GM19351 (cell line): ENCODE data around the gene GPR179.
A peak's percentile ranks its signal among the peaks of the same experiment; 100 is the strongest.
"Not testable (repeated sequence)": the region's sequence is repeated elsewhere in the genome, so short reads cannot be mapped to it uniquely, and the experiment has no call there.

ENCODE experiments used
- ATAC-seq: cut with Tn5 transposase; IDR thresholded peaks from one replicate; pipeline ENCODE4 v1.9.1; 2021; ENCODE audit warnings: mild to moderate bottlenecking, moderate library complexity; ENCODE audit not compliant: unreplicated experiment

GPR179 gene

DNA sequence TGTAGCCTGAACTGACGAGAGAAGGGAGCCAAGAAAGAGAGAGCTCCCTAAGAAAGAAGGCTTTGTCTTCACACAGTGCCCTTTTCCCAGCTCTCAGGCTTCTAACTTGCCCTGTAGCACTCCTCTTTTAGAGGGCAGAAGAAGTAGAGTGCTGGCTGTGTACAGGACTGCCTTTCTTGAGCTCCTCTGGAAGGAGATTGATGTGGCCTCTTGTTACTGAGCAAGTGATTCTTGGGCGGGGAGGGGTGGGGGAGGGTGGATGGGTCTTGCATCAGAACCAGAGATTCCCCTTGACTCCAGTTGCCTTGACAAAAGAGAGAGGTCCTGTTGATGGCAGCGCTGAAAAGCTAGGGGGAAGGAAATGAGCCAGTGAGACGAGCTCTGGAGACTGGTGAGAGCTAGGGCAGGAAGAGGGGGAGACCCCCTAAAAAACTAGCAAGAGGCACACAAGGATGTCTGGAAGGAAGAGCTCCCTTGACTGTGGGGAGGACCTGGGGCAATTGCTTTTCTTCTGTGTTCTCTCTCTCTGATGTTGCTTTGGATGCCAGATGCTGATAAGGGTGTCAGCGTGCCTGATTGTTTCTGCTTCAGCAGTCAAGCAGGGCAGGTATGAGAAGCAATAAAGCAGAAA is 18.4 kb downstream of the GPR179 start:
- no peak for ATAC-seq

DNA sequence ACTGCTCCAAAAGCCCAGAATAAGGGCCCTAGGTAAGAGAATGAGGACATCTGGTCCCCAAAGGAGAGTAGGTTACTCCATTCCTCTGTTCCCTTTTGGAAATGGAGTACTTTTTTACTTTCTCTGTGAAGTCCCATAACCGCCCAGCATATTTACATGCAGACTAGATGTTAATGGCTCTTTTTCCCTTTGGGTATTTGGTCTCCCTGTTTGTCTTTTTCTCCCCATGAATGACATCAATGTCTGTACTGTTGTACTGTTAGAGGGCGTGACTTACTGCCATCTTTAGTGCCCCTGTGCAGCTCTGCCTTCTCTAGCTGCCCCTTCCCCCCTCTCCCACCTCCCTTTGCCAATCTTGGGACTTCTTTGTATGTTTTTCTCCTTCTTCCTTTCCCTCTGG is 19.0 kb downstream of the GPR179 start:
- no peak for ATAC-seq

DNA sequence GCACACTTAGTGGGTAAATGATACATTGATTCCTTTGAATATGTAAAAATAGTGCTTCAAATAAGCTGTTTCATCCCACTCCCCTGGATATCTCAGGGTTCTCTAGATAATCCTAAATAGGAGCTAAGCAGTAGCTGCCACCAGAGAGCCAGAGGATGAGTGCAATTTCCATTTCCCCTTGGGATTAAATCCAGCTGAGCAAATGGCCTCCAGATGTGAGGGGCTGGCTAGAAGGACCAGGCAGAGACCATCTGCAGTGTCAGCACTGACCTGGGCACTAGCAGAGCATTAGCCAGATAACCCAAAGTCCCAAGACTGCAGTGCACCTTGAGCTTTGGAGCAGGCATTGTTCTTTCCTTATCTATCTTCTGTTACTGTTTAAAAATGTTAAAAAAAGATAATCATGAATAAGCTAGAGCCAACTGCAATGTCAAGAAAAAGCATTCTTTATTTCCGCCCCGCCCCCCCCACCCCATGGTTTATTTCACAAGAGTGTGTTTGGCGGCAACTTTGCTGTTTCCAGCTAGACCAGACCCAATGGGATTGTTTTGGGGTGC is 19.5 kb downstream of the GPR179 start:
- no peak for ATAC-seq

DNA sequence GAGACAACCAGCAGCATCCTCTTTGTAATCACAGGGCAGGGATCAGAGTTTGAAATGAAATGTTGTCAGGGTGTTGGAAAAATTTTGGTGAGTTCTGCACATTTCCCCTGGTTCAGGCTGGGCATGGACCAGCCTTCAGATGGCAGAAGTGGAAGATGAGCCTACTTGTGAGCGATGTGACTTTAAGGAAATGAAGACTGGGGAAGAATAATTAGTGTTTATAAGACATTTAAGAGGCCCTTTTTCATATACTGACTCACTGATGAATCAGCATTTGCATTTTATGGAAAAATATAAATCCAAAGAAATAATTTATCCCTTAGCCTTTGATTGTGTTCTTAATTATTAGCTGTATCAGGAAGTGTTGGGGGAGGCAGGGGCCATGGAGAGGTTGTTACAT is 20.9 kb downstream of the GPR179 start:
- ATAC-seq: no peak

DNA sequence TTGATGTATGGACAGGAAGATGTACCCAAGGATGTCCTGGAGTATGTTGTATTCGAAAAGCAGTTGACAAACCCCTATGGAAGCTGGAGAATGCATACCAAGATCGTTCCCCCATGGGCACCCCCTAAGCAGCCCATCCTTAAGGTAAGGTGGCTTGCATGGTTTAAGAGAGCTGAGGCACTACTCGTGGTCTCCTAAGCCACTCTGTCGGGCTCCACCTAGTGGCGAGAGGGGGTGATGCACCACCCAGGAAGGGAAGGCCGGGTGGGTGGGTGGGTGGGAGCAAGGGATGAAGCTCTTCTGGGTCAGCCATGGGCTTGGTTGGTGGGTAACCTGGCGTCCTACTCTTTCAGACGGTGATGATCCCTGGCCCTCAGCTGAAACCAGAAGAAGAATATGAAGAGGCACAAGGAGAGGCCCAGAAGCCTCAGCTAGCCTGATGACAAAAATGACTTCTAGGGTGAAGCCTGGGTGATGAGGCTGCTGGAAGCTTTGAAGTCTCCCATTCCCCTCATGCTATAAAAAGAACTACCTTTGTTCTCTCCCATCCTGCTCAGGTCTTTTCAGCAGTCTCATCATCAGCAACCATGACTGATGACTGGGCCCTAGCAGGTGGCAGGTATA is 21.5 kb downstream of the GPR179 start:
- no peak for ATAC-seq

DNA sequence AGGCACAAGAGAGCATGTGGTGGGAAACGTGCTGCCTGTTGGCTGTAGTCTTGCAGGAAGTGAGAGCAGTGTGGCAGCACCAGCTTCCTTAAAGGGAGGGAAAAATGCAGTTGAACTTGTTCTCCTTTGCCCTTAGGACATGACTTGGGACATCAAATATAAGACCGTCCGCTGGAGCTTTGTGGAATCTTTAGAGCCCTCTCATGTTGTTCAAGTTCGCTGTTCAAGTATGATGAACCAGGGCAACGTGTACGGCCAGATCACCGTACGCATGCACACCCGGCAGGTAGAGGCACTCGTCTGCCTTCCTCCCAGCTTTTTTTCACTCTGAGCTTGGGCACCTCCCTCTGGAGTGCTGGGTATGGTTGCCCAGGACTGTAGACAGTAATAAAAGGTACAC is 23.3 kb downstream of the GPR179 start:
- ATAC-seq: no peak

DNA sequence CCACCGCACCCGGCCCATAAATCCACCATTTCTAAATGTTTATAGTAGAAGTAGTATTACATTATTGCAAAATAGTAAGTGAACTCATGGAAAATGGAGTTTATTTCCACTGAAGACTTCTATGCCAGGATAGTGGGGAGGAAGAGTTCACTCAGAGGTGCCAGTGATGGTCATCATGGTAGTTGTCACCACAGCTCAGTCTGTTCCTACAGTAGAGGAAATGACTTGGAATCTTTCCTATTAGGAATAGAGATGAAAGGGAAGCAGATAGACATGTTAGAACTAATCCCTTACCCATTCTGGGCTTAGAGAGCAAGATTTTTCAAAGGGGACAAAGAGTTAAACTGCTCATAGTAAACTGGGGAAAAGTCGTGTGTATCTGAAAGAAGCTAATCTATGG is 26.7 kb downstream of the GPR179 start:
- no peak for ATAC-seq

DNA sequence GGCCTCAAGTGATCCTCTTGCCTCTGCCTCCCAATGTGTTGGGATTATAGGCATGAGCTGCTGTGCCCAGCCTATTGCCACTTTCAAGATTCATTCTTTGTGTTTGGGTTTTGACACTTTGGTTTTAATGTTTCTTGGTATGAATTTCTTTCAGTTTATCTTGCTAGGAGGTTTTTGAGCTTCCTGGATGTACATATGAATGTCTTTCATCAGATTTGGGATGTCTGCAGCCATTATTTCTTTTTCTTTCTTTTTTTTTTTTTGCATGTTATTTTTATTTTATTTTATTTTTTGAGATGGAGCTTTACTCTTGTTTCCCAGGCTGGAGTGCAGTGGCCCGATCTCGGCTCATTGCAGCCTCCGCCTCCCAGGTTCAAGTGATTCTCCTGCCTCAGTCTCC is 28.3 kb downstream of the GPR179 start:
- no peak for ATAC-seq

DNA sequence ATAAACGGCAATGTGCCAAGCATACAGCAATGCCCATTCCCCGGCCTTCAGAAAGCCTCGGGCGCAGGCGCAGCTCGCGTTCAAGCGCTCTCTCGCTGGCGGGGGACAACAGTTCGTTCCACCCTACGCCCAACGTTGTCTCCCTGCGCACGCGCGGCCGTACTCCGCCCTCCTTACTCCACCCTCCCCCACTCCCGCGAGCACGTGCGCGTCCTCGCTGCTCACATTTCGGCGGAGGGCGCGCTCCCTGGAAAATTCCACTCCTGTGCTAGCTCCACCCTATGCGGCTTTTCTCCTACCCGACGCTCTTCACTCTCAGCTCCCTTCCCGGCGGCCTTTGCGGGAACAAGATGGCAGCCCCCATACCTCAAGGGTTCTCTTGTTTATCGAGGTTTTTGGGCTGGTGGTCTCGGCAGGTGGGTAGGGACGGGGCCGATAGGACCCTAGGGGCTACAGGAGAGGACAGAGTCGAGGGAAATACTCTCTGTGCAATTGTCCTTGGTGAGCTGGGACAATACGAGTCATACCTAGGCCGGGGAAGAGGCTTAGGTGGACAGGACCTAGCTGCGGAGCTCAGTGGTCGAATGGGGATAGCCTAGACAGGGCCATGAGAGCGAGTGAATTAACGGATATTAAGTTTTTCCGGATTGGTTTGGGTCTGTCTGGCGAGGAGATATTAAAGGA is 46.8 kb downstream of the GPR179 start, which contains the start of gene MRPL45:
Gene MRPL45 (plus strand): TSS at position 335 of the 684 bp plus-strand sequence. CDS start 16 bp downstream, at position 351.
- ATAC-seq: peak; percentile 96

DNA sequence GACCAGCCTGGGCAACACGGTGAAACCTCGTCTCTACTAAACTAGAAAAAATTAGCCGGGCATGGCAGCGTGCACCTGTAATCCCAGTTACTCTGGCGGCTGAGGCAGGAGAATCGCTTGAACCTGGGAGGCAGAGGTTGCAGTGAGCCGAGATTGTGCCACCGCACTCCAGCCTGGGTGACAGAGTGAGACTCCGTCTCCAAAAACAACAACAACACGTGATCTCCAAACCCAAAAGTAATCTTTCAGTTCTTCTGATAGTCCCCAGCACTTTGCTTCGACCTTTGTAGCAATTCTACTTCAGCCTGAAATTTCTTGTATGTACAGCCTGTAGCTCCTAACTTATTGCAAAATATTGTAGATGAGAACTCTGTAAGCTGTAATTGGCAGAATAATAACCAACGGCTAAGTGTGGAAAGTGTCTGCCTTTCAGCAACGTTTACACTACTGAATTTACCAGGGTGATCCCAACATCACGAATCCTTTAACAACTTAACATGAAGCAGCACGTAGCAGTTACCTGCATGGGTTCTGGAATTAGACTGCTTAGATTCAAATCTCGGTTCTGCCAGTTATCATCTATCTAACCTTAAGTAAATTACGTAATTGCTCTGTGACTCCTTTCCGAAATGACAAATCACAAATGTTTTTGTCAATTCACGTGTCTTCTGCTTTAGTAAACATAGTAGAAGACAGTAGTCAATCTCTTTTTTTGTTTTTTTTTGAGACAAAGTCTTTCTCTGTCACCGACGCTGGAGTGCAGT is 48.0 kb downstream of the GPR179 start:
- not testable (repeated sequence) for ATAC-seq

DNA sequence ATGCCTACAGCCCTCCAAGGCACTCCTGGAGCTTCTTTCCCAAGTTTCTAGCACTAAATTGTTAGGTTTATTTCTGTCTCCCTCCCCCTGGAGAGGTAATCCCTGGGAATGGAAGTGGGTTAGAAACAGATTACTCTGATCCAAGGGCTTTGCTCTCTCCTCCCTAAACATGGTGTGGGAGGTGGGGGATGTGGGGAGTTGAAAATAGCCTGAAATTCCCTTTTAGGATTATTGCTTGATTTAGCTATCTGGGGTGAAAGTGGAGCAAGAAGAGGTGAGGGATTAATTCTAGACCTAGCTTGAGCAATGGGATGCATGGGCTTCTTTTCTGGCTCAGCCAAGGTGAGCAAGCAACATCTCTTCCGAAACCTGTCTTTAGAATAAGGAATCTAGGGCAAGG is 54.0 kb downstream of the GPR179 start:
- ATAC-seq: not testable (repeated sequence)

DNA sequence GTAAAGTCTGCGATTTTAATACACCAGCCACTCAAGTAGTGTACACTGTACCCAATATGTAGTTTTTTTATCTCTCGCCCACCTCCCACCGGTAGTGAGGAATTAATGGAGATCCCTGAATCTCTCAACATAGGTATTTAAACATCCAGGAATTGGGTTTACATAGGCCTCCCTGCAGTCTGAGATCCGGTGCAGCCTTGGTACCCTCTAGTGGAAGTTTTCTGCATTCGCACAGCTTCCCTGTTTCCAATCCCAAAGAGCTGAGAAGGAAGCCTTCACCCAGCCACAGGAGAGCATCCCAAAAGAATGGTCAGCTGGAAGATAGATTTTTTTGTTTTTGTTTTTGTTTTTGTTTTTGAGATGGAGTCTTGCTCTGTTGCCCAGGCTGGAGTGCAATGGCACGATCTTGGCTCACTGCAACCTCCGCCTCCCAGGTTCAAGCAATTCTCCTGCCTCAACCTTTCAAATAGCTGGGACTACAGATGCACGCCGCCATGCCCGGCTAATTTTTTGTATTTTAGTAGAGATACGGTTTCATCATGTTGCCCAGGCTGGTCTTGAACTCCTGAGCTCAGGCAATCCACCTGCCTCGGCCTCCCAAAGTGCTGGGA is 55.4 kb downstream of the GPR179 start:
- ATAC-seq: not testable (repeated sequence)

DNA sequence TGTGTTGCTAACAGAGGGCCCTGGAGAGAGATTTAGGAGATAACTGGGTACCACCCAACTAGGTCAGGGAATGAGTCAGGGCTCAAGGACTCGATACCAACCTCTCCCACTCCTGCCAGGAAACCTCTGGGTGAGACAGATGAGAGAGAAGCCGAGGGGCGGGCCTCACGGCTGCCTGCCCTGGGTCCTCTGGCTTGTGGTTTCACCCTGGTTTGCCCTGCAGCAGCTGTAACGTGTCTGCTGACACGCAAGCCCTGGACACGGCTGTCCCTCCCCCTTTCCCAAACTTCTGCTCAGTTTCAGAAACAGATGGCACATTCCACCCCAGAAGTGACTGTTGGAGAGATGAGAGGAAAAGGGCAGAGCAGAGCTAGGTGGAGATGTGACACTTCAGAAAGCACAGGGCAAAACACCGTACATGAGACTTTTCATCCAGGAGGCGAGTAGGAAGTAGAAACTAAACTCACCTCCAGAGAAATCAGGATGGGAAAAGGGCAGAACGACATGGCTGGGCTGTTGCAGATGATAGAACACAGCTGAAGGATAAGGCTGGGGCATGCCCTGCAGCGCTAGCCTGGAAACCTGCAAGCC is 57.2 kb downstream of the GPR179 start:
- ATAC-seq: not testable (repeated sequence)

DNA sequence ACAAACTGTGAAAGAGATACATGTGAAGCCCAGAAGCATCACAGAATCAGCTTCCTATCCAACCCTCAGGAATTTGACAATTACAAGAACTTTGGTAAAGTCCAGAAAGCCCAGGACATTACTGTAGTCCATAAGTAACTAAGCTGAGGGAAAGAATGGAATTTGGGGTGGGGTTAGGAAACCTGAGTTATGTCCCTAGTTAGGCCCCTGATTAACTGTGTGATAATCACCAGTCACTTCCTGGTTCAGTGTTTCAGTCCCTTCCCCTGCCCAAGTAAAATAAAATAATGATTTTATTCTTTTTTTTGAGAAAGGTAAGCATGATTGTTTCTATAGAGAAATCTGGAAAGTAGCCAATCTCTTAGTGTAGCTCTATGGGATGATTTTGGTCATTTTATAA is 57.8 kb downstream of the GPR179 start:
- ATAC-seq: not testable (repeated sequence)
